SK-N-SH (cell line): ENCODE measurements around the gene UPK1B. TPM values are rescaled to one million over a fixed set of nuclear protein-coding genes. Genes with fewer than 3 reads are reported as not detected.

Experiments
- CTCF ChIA-PET: fragments of 300-600, 350-600 bp; formaldehyde crosslinking; extraction: SDS; loops from one replicate; lab custom pipeline; 2021; lab: Yijun Ruan, JAX
- POLR2A ChIA-PET: fragments of 350-600 bp; sonication (Branson Sonifier 250); formaldehyde crosslinking; extraction: SDS; loops from one replicate; lab custom pipeline; 2020; ENCODE audit warnings: antibody characterized with exemption, inconsistent platforms; lab: Yijun Ruan, JAX
- DNase-seq: peaks from one replicate; pipeline ENCODE4 v3.0.0; 2012
- H2AFZ ChIP-seq: fragments of 200-600 bp; sonication (generic); 2 replicates; pipeline ENCODE4 v1.8.1; 2016; ENCODE audit warnings: antibody characterized with exemption, mild to moderate bottlenecking, low read depth
- H3F3A ChIP-seq: fragments of 200-600 bp; sonication (generic); replicated peaks from 2 replicates; pipeline ENCODE3; 2016; ENCODE audit warnings: antibody characterized with exemption, mild to moderate bottlenecking; ENCODE audit not compliant: insufficient read depth
- H3K27ac ChIP-seq, 2 experiments: fragments of 200-500 bp in 1 of 2; fragments of 200-600 bp in 1 of 2; sonication (Bioruptor generic) in 1 of 2; sonication (generic), shearing (Covaris generic) in 1 of 2; 2 replicates each; pipeline versions ENCODE4 v1.5.1 to v1.6.1; 2014 to 2016; ENCODE audit warnings: low read depth in 2 of 2, inconsistent platforms in 1 of 2, low read length in 1 of 2, mild to moderate bottlenecking in 1 of 2, mixed read lengths in 1 of 2
- H3K27me3 ChIP-seq: fragments of 200-600 bp; sonication (generic), shearing (Covaris generic); 2 replicates; pipeline ENCODE4 v1.6.1; 2016; ENCODE audit warnings: mixed run types; ENCODE audit not compliant: insufficient read depth
- H3K36me3 ChIP-seq, 2 experiments: fragments of 200-500 bp in 1 of 2; fragments of 200-600 bp in 1 of 2; sonication (Bioruptor generic) in 1 of 2; sonication (generic) in 1 of 2; replicated peaks in 1 of 2; 2 replicates each; pipeline versions ENCODE3 to v1.5.1; 2014 to 2016; ENCODE audit warnings: low read length in 1 of 2, mild to moderate bottlenecking in 1 of 2; ENCODE audit not compliant: insufficient read depth in 2 of 2, control insufficient read depth in 1 of 2
- H3K4me1 ChIP-seq, 2 experiments: fragments of 200-500 bp in 1 of 2; fragments of 200-600 bp in 1 of 2; sonication (Bioruptor generic) in 1 of 2; sonication (generic), shearing (Covaris generic) in 1 of 2; 2 replicates each; pipeline versions ENCODE4 v1.5.1 to v1.6.1; 2014 to 2016; ENCODE audit warnings: low read depth in 1 of 2, low read length in 1 of 2, mixed run types in 1 of 2; ENCODE audit not compliant: insufficient read depth in 2 of 2, control insufficient read depth in 1 of 2
- H3K4me2 ChIP-seq: fragments of 200-600 bp; sonication (generic), shearing (Covaris generic); 2 replicates; pipeline ENCODE4 v1.6.1; 2017; ENCODE audit warnings: mixed run types
- H3K4me3 ChIP-seq, 2 experiments: fragments of 200-500 bp in 1 of 2; fragments of 200-600 bp in 1 of 2; sonication (Bioruptor generic) in 1 of 2; sonication (generic), shearing (Covaris generic) in 1 of 2; 2 replicates each; pipeline versions ENCODE4 v1.5.1 to v1.8.1; 2014 to 2016; ENCODE audit warnings: low read depth in 2 of 2, inconsistent platforms in 1 of 2, low read length in 1 of 2, mild to moderate bottlenecking in 1 of 2, mixed read lengths in 1 of 2, moderate library complexity in 1 of 2
- H3K79me2 ChIP-seq: fragments of 200-600 bp; sonication (generic); 2 replicates; pipeline ENCODE4 v1.8.1; 2017; ENCODE audit warnings: mild to moderate bottlenecking; ENCODE audit not compliant: insufficient read depth
- H3K9ac ChIP-seq: fragments of 200-600 bp; sonication (generic); 2 replicates; pipeline ENCODE4 v1.6.1; 2017; ENCODE audit warnings: mixed run types
- H3K9me2 ChIP-seq: fragments of 200-600 bp; sonication (generic); 2 replicates; pipeline ENCODE4 v1.6.1; 2017; ENCODE audit warnings: mixed run types
- H3K9me3 ChIP-seq: fragments of 200-600 bp; sonication (generic); 2 replicates; pipeline ENCODE4 v1.6.1; 2017; ENCODE audit warnings: mixed run types, mild to moderate bottlenecking, moderate library complexity
- H4K20me1 ChIP-seq: fragments of 200-600 bp; sonication (generic); 2 replicates; pipeline ENCODE4 v1.6.1; 2017; ENCODE audit warnings: mild to moderate bottlenecking, mixed run types; ENCODE audit not compliant: insufficient read depth
- EP300 ChIP-seq, 2 experiments: IDR thresholded peaks; 2 replicates each; pipeline versions ENCODE4 v1.4.0 to v1.6.1; 2012; ENCODE audit warnings: borderline replicate concordance in 1 of 2, low read depth in 1 of 2, low read length in 1 of 2
- FOXM1 ChIP-seq: IDR thresholded peaks from 2 replicates; pipeline ENCODE4 v1.4.0; 2012; ENCODE audit warnings: low read depth, mild to moderate bottlenecking
- GABPA ChIP-seq: IDR thresholded peaks from 2 replicates; pipeline ENCODE4 v1.4.0; 2012; ENCODE audit warnings: low read depth, mild to moderate bottlenecking
- GATA2 ChIP-seq: sonication (generic); formaldehyde crosslinking; IDR thresholded peaks from 2 replicates; pipeline ENCODE4 v1.5.0; 2020; ENCODE audit warnings: mild to moderate bottlenecking, missing genetic modification reagents
- MXI1 ChIP-seq: IDR thresholded peaks from 2 replicates; pipeline ENCODE4 v1.6.1; 2012; ENCODE audit warnings: mild to moderate bottlenecking, low read depth, low read length, improper control_type of control experiment
- NFIC ChIP-seq: IDR thresholded peaks from 2 replicates; pipeline ENCODE4 v1.4.0; 2012; ENCODE audit warnings: borderline replicate concordance
- POLR2AphosphoS5 ChIP-seq: IDR thresholded peaks from 2 replicates; pipeline ENCODE4 v1.6.1; 2012; ENCODE audit warnings: low read depth, low read length
- RAD21 ChIP-seq: IDR thresholded peaks from 2 replicates; pipeline ENCODE4 v1.6.1; 2012; ENCODE audit warnings: mild to moderate bottlenecking, low read length
- RFX5 ChIP-seq: IDR thresholded peaks from 2 replicates; pipeline ENCODE4 v1.6.1; 2012; ENCODE audit warnings: mild to moderate bottlenecking, improper control_type of control experiment, low read length
- RXRA ChIP-seq: IDR thresholded peaks from 2 replicates; pipeline ENCODE4 v1.4.0; 2012; ENCODE audit warnings: low read depth, mild to moderate bottlenecking, borderline replicate concordance
- SIN3A ChIP-seq: IDR thresholded peaks from 2 replicates; pipeline ENCODE4 v1.6.1; 2012; ENCODE audit warnings: low read depth, mild to moderate bottlenecking, low read length, moderate library complexity, borderline replicate concordance
- SMC3 ChIP-seq: IDR thresholded peaks from 2 replicates; pipeline ENCODE4 v1.6.1; 2012; ENCODE audit warnings: low read depth, low read length, improper control_type of control experiment
- WGBS: methylation state at CpG from one replicate; pipeline ENCODE4 v1.1.6; 2017; ENCODE audit warnings: low lambda C conversion rate; 5-methylcytosine and 5-hydroxymethylcytosine counted together
- polyA plus RNA-seq, 3 experiments: library from polyadenylated mRNA; depleted of rRNA; stranded (reverse); fragments of >200 nt; gene quantifications; 2 replicates each; pipeline ENCODE4 v1.2.3, GENCODE V29; 2012
- TF ChIP-seq, protein P1 (sequence below): IDR thresholded peaks from 2 replicates; pipeline ENCODE4 v1.4.0; 2012; ENCODE audit warnings: low read depth, borderline replicate concordance
- TF ChIP-seq, protein P2 (sequence below): fragments of 150-350 bp; IDR thresholded peaks from 2 replicates; pipeline ENCODE4 v1.6.1; 2017; ENCODE audit warnings: antibody characterized with exemption, low read length, low read depth, borderline replicate concordance
- TF ChIP-seq, protein P3 (sequence below): IDR thresholded peaks from 2 replicates; pipeline ENCODE4; 2012
- TF ChIP-seq, protein P4 (sequence below): fragments of 150-350 bp; IDR thresholded peaks from 2 replicates; pipeline ENCODE4 v1.6.1; 2016; ENCODE audit warnings: mild to moderate bottlenecking, low read depth, low read length
- TF ChIP-seq, protein P5 (sequence below): fragments of 200-600 bp; sonication (generic); IDR thresholded peaks from 2 replicates; pipeline ENCODE4 v1.6.1; 2017; ENCODE audit warnings: antibody characterized with exemption, mild to moderate bottlenecking, moderate library complexity

UPK1B gene
- polyA plus RNA-seq, 1 of the 3 experiments (the other 2 are of a cell fraction), result not detected

DNA sequence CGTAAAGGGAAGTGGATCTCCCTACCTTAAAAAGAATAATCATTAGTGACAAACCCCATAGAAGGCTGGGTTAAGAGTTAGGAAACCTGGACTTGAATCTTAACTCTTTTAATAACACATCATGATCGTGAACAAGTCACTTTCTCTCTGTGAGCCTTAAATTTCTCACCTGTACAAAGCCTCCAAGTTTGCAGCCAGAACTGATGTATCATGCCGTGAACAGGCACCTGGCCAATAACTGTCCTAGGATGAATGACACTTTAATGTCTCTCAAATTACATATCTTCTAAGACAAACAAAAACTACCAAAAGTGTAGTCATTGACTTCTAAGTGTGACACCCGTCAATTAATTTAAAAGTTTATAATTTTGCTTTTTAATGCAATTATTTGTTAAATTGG, 3.9 kb downstream of the UPK1B start:
- no peak overlapping the region for H3K4me3 ChIP-seq
- H3K4me1 ChIP-seq, result no peaks in the 10 kb centered on the region; a peak in 1 of 4 replicates
- H3K9me2 ChIP-seq, result no peaks in the 10 kb centered on the region
- H3K27ac ChIP-seq, result no peak overlapping the region
- H3F3A ChIP-seq, result no peaks in the 10 kb centered on the region
- H4K20me1 ChIP-seq, result no peaks in the 10 kb centered on the region
- no peak for DNase-seq
- H2AFZ ChIP-seq, result no peak overlapping the region
- no peaks in the 10 kb centered on the region; the same call in 1 of the 2 replicates for H3K27me3 ChIP-seq
- TF ChIP-seq GABPA, result no peak
- TF ChIP-seq FOXM1, result no peak
- no peak for TF ChIP-seq EP300 (IDR thresholded peaks at IDR 0.05; ENCODE audit: borderline replicate concordance in 1 of 2, low read depth in 1 of 2, low read length in 1 of 2)
- TF ChIP-seq, protein P1, sequence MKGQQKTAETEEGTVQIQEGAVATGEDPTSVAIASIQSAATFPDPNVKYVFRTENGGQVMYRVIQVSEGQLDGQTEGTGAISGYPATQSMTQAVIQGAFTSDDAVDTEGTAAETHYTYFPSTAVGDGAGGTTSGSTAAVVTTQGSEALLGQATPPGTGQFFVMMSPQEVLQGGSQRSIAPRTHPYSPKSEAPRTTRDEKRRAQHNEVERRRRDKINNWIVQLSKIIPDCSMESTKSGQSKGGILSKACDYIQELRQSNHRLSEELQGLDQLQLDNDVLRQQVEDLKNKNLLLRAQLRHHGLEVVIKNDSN, result no peak
- no peak for TF ChIP-seq RXRA
- no peak for TF ChIP-seq SMC3
- TF ChIP-seq POLR2AphosphoS5, result no peak
- TF ChIP-seq SIN3A, result no peak
- TF ChIP-seq, protein P2, sequence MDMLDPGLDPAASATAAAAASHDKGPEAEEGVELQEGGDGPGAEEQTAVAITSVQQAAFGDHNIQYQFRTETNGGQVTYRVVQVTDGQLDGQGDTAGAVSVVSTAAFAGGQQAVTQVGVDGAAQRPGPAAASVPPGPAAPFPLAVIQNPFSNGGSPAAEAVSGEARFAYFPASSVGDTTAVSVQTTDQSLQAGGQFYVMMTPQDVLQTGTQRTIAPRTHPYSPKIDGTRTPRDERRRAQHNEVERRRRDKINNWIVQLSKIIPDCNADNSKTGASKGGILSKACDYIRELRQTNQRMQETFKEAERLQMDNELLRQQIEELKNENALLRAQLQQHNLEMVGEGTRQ, result no peak
- no peaks in the 10 kb centered on the region for H3K79me2 ChIP-seq
- 34% methylated on average over 4 of the region's 4 CpGs for WGBS
- no peak overlapping the region for H3K4me2 ChIP-seq
- POLR2A ChIA-PET, result no interaction called here
- H3K9me3 ChIP-seq, result no peaks in the 10 kb centered on the region
- CTCF ChIA-PET, result no interaction called here
- H3K9ac ChIP-seq, result no peak overlapping the region
- no peaks in the 10 kb centered on the region for H3K36me3 ChIP-seq

DNA sequence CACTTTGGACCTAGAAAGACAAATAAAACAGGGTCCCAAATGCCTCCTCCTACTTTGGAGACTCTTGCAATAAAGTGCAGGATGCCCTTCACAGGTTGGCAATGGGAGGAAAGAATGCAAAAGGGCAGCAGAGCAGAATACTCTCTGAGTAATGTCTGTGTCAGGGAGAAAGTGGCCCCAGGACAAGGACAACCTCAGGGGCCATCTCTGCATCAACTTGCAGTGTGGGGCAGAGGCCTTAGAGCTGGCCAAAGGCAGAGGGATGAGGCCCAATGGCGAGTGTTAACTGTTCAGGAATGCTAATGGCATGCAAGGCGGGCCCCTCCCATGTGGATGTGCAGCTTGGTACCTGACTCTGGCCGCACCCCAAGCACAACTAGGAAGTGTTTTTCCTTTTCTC, 8.4 kb downstream of the UPK1B start:
- H3K9me2 ChIP-seq, result no peaks in the 10 kb centered on the region
- no peak overlapping the region for H3K4me2 ChIP-seq
- H3K4me3 ChIP-seq, result no peak overlapping the region
- no peaks in the 10 kb centered on the region for H3F3A ChIP-seq
- H2AFZ ChIP-seq, result no peak overlapping the region
- H3K9me3 ChIP-seq, result no peaks in the 10 kb centered on the region
- TF ChIP-seq, protein P1, result no peak
- TF ChIP-seq FOXM1 (no peak), RAD21 (no peak), MXI1 (no peak), POLR2AphosphoS5 (no peak), RFX5 (no peak), RXRA (no peak), GATA2 (CRISPR knock-in tag) (no peak), NFIC (no peak)
- TF ChIP-seq, protein P3, sequence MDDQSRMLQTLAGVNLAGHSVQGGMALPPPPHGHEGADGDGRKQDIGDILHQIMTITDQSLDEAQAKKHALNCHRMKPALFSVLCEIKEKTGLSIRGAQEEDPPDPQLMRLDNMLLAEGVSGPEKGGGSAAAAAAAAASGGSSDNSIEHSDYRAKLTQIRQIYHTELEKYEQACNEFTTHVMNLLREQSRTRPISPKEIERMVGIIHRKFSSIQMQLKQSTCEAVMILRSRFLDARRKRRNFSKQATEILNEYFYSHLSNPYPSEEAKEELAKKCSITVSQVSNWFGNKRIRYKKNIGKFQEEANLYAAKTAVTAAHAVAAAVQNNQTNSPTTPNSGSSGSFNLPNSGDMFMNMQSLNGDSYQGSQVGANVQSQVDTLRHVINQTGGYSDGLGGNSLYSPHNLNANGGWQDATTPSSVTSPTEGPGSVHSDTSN, result no peak
- TF ChIP-seq, protein P4, sequence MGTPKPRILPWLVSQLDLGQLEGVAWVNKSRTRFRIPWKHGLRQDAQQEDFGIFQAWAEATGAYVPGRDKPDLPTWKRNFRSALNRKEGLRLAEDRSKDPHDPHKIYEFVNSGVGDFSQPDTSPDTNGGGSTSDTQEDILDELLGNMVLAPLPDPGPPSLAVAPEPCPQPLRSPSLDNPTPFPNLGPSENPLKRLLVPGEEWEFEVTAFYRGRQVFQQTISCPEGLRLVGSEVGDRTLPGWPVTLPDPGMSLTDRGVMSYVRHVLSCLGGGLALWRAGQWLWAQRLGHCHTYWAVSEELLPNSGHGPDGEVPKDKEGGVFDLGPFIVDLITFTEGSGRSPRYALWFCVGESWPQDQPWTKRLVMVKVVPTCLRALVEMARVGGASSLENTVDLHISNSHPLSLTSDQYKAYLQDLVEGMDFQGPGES, result no peak
- TF ChIP-seq, protein P2, result no peak
- TF ChIP-seq, protein P5, sequence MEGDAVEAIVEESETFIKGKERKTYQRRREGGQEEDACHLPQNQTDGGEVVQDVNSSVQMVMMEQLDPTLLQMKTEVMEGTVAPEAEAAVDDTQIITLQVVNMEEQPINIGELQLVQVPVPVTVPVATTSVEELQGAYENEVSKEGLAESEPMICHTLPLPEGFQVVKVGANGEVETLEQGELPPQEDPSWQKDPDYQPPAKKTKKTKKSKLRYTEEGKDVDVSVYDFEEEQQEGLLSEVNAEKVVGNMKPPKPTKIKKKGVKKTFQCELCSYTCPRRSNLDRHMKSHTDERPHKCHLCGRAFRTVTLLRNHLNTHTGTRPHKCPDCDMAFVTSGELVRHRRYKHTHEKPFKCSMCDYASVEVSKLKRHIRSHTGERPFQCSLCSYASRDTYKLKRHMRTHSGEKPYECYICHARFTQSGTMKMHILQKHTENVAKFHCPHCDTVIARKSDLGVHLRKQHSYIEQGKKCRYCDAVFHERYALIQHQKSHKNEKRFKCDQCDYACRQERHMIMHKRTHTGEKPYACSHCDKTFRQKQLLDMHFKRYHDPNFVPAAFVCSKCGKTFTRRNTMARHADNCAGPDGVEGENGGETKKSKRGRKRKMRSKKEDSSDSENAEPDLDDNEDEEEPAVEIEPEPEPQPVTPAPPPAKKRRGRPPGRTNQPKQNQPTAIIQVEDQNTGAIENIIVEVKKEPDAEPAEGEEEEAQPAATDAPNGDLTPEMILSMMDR, result no peak
- TF ChIP-seq, all 33 proteins: peak for 0
- Histone ChIP-seq H3K79me2 (no peaks in the 10 kb centered on the region), H3K27ac (no peak overlapping the region), H3K36me3 (no peaks in the 10 kb centered on the region), H3K4me1 (no peaks in the 10 kb centered on the region; a peak in 1 of 4 replicates), H4K20me1 (no peaks in the 10 kb centered on the region), H3K27me3 (no peaks in the 10 kb centered on the region), H3K9ac (no peak overlapping the region)
- ChIA-PET POLR2A (no interaction called here), CTCF (interaction anchor here (1.6 kb wide), 1 partner anchor 16 kb away, joined by 4 read pairs; no protein-coding TSS in a partner anchor)
- WGBS, result 45% methylated on average over 3 of the region's 3 CpGs
- no peak for DNase-seq
